A673 (cell line): ENCODE results near the gene MYO5A.

ENCODE experiments used
- CTCF ChIP-seq: fragments of 300-800, 200-600 bp; sonication (generic); conservative IDR thresholded peaks from 2 replicates; pipeline ENCODE4 v1.5.1; 2017; ENCODE audit warnings: low read depth, mild to moderate bottlenecking, antibody characterized with exemption, low read length, moderate library complexity, mixed read lengths
- EZH2 ChIP-seq: fragments of 200-600 bp; sonication (generic); IDR thresholded peaks from 2 replicates; pipeline ENCODE4 v1.6.1; 2017; ENCODE audit warnings: borderline replicate concordance, low read depth, mild to moderate bottlenecking, mixed read lengths, antibody characterized with exemption, low read length; ENCODE audit not compliant: poor library complexity, severe bottlenecking

DNA sequence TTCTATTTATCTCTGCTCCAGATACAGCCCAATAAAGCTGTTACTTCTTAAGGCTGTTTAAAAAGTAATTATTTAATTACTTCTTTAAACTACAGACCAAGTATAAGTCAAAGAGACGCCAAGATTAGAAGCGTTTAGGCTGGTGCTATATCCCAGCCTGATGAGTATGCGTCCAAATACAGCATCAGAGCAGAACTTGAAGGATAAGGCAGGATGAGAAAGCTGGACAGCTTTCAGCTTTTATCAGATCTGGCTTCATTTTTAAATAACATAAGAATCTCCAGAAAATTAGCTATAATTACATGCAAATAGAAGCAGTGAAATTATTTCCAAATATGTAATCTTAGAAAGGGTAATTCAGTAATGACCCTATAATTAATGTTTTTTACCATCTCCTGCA, 122.8 kb downstream of the MYO5A start:
- no peak for TF ChIP-seq CTCF
- no peak for TF ChIP-seq EZH2
